Measurements from ENCODE around the gene COX20. TPM values are rescaled to one million over a fixed set of nuclear protein-coding genes. Genes with fewer than 3 reads are reported as not detected.

The COX20 gene
- total and polyA plus RNA-seq, 2 of the 13 experiments (the other 11 are each of a cell fraction or from before 2014, with no cell fraction given): 34.4 to 95.8 TPM

DNA sequence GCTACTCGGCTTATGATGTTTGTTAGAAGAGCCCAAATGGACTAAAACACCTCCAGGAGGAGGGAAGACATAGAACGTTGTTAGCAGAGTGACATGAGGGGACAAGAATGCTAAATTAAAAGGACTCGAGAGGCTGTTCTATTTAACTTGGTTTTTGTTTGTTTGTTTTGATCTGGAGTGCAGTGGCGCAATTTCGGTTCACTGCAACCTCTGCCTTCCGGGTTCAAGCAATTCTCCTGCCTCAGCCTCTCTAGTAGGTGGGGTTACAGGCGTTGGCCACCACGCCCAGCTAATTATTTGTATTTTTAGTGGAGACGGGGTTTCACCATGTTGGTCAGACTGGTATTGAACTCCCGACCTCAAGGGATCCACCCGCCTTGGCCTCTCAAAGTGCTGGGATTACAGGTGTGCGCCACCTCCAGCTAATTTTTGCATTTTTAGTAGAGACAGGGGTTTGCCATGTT is 33.9 kb downstream of the COX20 start (continued):
- TF ChIP-seq, protein P1, sequence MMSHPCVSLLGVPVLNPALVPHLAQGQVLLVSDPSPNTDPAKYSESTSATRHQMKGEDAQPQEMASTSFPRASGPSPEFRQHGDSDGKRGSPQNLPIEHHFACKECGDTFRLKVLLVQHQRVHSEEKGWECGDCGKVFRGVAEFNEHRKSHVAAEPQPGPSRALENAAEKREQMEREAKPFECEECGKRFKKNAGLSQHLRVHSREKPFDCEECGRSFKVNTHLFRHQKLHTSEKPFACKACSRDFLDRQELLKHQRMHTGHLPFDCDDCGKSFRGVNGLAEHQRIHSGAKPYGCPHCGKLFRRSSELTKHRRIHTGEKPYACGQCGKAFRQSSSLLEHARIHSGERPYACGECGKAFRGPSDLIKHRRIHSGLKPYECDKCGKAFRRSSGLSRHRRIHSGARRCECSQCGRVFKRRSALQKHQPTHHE (CRISPR knock-in tag; IDR thresholded peaks at IDR 0.05; ENCODE audit: borderline replicate concordance): no peak
- TF ChIP-seq SP5 (CRISPR knock-in tag; IDR thresholded peaks at IDR 0.05; ENCODE audit: borderline replicate concordance, low read depth) (peak; percentile 23; the same call in 1 of the 2 replicates), ZNF75D (CRISPR knock-in tag; IDR thresholded peaks at IDR 0.05; ENCODE audit: borderline replicate concordance) (no peak), NR2F6 (IDR thresholded peaks at IDR 0.05) (0 out of 2 replicates have a peak, but pooled peaks have one; percentile 16), NR2F6 (CRISPR knock-in tag; IDR thresholded peaks at IDR 0.05) (0 out of 2 replicates have a peak, but pooled peaks have one; percentile 6), NCOA5 (CRISPR knock-in tag; IDR thresholded peaks at IDR 0.05) (no peak), ZC3H4 (CRISPR knock-in tag; IDR thresholded peaks at IDR 0.05; ENCODE audit: borderline replicate concordance) (0 out of 2 replicates have a peak, but pooled peaks have one; percentile 33), CEBPG (CRISPR knock-in tag; IDR thresholded peaks at IDR 0.05) (peak; percentile 78), ZNF460 (CRISPR knock-in tag; IDR thresholded peaks at IDR 0.05; ENCODE audit: borderline replicate concordance) (peak; percentile 96), ZMYM2 (CRISPR knock-in tag; IDR thresholded peaks at IDR 0.05) (peak; percentile 84; the same call in 1 of the 2 replicates), SAP130 (CRISPR knock-in tag; IDR thresholded peaks at IDR 0.05; ENCODE audit: low read depth) (0 out of 2 replicates have a peak, but pooled peaks have one; percentile 40), SOX6 (IDR thresholded peaks at IDR 0.05) (no peak), SOX6 (CRISPR knock-in tag; IDR thresholded peaks at IDR 0.05) (peak; percentile 45; the same call in 1 of the 2 replicates), NFIC (IDR thresholded peaks at IDR 0.05; ENCODE audit: low read length) (no peak), ZNF501 (CRISPR knock-in tag; IDR thresholded peaks at IDR 0.05) (peak; percentile 55; the same call in 1 of the 2 replicates), ETV6 (CRISPR knock-in tag; conservative IDR thresholded peaks at IDR 0.05) (no peak), SOX5 (CRISPR knock-in tag; IDR thresholded peaks at IDR 0.05; ENCODE audit: borderline replicate concordance) (0 out of 2 replicates have a peak, but pooled peaks have one; percentile 31), CREB1 (IDR thresholded peaks at IDR 0.05) (no peak), CREB1 (CRISPR knock-in tag; IDR thresholded peaks at IDR 0.05) (peak; percentile 21; the same call in 1 of the 2 replicates), CREM (IDR thresholded peaks at IDR 0.05) (peak; percentile 24; the same call in 1 of the 2 replicates), CREM (CRISPR knock-in tag; IDR thresholded peaks at IDR 0.05) (no peak), DNMT1 (CRISPR knock-in tag; IDR thresholded peaks at IDR 0.05) (no peak), ELF1 (CRISPR knock-in tag; IDR thresholded peaks at IDR 0.05) (peak; percentile 80)
- TF ChIP-seq, protein P2, sequence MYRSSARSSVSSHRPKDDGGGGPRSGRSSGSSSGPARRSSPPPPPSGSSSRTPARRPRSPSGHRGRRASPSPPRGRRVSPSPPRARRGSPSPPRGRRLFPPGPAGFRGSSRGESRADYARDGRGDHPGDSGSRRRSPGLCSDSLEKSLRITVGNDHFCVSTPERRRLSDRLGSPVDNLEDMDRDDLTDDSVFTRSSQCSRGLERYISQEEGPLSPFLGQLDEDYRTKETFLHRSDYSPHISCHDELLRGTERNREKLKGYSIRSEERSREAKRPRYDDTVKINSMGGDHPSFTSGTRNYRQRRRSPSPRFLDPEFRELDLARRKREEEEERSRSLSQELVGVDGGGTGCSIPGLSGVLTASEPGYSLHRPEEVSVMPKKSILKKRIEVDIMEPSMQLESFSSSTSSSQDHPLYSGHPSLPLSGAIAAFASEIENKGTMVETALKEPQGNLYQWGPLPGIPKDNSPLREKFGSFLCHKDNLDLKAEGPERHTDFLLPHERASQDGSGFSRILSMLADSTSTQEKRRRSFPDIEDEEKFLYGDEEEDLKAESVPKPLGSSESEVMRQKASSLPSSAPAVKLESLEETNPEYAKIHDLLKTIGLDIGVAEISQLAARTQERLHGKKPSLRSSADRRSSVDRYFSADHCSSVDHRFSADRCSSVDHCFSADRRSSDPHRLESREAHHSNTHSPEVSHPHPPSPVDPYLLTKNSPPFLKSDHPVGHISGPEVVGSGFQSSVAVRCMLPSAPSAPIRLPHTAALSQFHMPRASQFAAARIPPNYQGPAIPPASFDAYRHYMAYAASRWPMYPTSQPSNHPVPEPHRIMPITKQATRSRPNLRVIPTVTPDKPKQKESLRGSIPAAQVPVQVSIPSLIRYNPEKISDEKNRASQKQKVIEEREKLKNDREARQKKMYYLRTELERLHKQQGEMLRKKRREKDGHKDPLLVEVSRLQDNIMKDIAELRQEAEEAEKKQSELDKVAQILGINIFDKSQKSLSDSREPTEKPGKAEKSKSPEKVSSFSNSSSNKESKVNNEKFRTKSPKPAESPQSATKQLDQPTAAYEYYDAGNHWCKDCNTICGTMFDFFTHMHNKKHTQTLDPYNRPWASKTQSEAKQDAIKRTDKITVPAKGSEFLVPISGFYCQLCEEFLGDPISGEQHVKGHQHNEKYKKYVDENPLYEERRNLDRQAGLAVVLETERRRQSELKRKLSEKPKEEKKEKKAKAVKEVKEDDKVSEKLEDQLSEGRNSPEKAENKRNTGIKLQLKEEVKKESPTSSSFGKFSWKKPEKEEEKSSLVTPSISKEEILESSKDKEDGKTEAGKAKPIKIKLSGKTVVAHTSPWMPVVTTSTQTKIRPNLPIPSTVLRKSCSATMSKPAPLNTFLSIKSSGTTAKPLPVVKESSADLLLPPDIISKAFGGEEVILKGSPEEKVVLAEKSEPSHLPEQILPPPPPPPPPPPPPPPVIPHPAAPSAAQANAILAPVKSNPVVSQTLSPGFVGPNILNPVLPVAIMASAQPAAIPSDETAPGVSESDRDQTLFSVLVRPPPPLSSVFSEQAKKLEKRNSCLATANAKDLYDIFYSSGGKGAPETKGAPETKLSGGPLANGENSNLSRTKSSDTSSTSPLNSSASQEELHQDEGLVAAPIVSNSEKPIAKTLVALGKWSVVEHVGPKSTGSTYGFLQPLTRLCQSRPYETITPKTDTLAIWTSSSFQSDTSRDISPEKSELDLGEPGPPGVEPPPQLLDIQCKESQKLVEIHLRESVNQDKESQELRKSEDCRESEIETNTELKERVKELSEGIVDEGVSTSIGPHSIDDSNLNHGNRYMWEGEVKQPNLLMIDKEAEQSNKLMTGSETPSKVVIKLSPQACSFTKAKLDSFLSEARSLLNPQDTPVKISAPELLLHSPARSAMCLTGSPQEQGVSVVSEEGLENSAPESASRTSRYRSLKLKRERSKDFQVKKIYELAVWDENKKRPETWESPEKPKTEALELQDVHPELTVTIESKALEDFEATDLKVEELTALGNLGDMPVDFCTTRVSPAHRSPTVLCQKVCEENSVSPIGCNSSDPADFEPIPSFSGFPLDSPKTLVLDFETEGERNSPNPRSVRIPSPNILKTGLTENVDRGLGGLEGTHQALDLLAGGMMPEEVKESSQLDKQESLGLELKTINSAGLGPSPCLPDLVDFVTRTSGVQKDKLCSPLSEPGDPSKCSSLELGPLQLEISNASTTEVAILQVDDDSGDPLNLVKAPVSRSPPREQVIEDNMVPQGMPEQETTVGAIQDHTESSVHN (CRISPR knock-in tag; IDR thresholded peaks at IDR 0.05): no peak
- TF ChIP-seq, protein P3, sequence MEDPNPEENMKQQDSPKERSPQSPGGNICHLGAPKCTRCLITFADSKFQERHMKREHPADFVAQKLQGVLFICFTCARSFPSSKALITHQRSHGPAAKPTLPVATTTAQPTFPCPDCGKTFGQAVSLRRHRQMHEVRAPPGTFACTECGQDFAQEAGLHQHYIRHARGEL (CRISPR knock-in tag; IDR thresholded peaks at IDR 0.05): no peak

Data from HepG2 (cell line).